ENCODE results near the gene CLCNKB. TPM values are rescaled to one million over a fixed set of nuclear protein-coding genes. Genes with fewer than 3 reads are reported as not detected.
A peak's percentile ranks its signal among the peaks of the same experiment; 100 is the strongest.

CLCNKB gene
- total and polyA plus RNA-seq, 2 of the 13 experiments (the other 11 are each of a cell fraction or from before 2014, with no cell fraction given): 0.04 TPM; not detected in 1

GRCh38 chr1:15994590-15995351, 48.8 kb upstream of the CLCNKB start (continued):
- TF ChIP-seq ZNF142 (CRISPR knock-in tag; IDR thresholded peaks at IDR 0.05) (no peak), MTF2 (CRISPR knock-in tag; IDR thresholded peaks at IDR 0.05; ENCODE audit: borderline replicate concordance) (no peak), KLF11 (CRISPR knock-in tag; IDR thresholded peaks at IDR 0.05) (no peak), ZBTB7B (CRISPR knock-in tag; IDR thresholded peaks at IDR 0.05) (0 out of 2 replicates have a peak, but pooled peaks have one; percentile 58), ERF (CRISPR knock-in tag; IDR thresholded peaks at IDR 0.05) (no peak; the same call in 1 of the 2 replicates), ZNF280D (CRISPR knock-in tag; IDR thresholded peaks at IDR 0.05) (no peak), MAF1 (CRISPR knock-in tag; IDR thresholded peaks at IDR 0.05; ENCODE audit: borderline replicate concordance) (no peak), EED (CRISPR knock-in tag; IDR thresholded peaks at IDR 0.05) (no peak; the same call in 1 of the 2 replicates), ETS1 (CRISPR knock-in tag; IDR thresholded peaks at IDR 0.05) (no peak), PREB (CRISPR knock-in tag; IDR thresholded peaks at IDR 0.05) (no peak), YEATS2 (CRISPR knock-in tag; IDR thresholded peaks at IDR 0.05; ENCODE audit: borderline replicate concordance) (no peak), NCOA2 (CRISPR knock-in tag; IDR thresholded peaks at IDR 0.05) (0 out of 2 replicates have a peak, but pooled peaks have one; percentile 11), POLR2G (IDR thresholded peaks at IDR 0.05; ENCODE audit: low read depth, low read length) (no peak), ZSCAN30 (CRISPR knock-in tag; IDR thresholded peaks at IDR 0.05) (no peak), RBM39 (IDR thresholded peaks at IDR 0.05; ENCODE audit: low read depth, low read length, poor library complexity, severe bottlenecking) (no peak), SIX1 (CRISPR knock-in tag; IDR thresholded peaks at IDR 0.05; ENCODE audit: borderline replicate concordance) (no peak), RORA (CRISPR knock-in tag; IDR thresholded peaks at IDR 0.05) (no peak)

All from HepG2 (cell line).